ENCODE results near the gene CTAG1A.
"Not testable (repeated sequence)": the region's sequence is repeated elsewhere in the genome, so short reads cannot be mapped to it uniquely, and the experiment has no call there.

The CTAG1A gene

DNA sequence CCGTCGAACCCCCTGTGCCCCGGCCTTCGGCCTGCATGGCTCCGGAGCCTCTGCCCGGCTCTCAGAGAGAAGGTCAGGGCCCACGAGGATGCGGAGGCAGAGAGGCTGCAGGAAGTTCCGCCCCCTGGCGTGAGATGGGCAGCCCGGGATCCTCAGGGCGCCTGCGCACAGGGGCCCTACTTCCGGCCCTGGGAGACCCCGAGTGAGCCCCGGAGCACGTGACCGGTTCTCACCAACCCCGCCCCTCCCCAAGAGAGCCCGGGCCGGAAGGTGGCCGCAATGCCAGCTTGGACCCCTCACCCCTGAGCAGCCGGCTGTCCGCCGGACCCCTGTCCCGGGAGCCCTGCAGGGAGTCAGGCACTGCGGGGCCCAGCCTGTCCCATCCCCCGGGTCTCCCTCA is 34.2 kb downstream of the CTAG1A start, which contains the start of gene CTAG1B:
TSS of gene CTAG1B (minus strand) at position 101 of the 400 bp plus-strand sequence. CDS start at position 37, 64 bp downstream.
- not testable (repeated sequence) for DNase-seq (ENCODE audit: low spot score)

DNA sequence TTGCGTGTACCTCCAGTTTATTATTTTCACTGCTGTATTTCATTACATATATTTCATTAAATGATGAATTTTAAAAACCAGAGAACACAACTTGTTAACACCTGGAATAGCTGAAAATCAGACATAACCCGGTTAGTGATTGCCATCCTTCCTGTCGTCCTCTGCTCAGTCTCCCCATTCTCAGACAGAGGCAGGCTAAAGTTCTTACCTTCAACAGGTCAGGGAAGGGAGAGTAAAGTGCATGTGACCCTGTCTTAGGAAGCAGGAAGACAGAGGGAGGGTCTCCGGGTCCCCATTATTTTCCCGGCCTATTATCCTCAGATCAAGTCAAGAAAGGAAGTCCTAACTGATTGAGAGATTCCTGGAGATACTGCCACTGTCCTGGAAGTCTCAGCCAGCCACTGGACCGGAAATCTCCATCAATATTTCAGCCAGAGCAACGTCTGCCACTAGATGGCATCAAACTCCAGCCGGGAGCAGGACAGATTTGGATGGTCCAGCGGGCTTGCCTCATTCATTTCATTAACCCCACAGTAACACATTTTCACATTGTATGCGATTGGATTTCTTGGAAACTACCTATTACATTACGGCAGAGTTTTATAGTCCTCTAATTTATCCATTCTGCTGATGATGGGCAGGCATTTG is 36.0 kb downstream of the CTAG1A start:
- DNase-seq (ENCODE audit: low spot score): not testable (repeated sequence)

DNA sequence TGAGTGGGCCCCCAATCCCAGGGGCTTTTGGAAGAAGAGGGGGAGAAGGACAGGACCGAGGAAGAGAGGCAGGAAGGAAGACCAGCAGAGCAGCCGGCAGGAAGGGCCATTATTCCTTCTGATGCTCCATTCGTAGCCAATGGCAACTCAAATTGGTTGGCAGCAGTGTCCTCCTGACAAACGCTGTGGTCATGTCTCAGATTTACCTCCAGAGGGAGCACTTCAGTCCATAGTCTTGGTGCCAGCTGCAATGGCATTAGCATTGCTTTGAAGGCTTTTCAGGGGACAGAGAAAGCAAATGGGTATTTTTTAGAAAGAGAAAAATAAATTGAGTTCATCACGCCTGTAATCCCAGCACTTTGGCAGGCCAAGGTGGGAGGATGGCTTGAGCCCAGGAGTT is 44.0 kb downstream of the CTAG1A start:
- not testable (repeated sequence) for DNase-seq (ENCODE audit: low spot score)

DNA sequence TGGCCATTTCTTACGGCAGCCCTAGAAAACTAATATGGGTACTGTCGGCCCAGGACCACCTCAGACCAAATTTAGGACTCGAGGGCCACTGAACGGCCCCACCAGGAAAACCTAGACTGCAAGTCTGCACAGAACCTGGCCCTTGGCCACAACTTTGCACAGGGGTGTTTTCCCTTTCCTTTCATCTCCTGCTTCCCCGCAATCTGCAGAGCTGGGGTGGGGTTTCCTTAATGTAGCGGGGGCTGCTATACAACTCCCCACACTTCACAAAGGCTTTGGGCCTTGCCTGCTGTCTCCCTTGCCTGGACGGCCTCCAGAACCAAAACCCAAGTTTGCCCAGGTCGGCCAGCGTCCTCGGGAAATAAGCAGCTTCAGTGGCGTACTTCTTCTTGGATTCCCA is 46.0 kb downstream of the CTAG1A start:
- not testable (repeated sequence) for DNase-seq (ENCODE audit: low spot score)

DNA sequence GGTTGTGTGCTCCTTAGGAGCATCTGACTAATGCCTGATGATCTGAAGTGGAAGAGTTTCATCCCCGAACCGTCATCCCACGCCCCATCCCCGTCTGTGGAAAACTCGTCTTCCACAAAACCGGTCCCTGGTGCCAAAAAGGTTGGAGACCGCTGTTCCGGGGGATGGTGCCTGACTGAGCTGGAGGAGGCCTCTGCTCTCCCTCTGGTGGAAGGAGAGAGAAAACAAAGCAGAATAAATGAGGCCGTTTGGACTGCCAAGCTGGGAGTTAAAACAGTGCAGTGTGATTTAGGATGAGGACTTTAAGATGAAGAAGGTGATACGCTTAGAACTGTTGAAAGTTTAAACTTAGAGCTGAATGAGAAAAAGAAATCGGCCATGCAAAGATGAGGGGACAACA is 48.7 kb downstream of the CTAG1A start:
- DNase-seq (ENCODE audit: low spot score): not testable (repeated sequence)

Measured in hematopoietic multipotent progenitor cell treated with erythropoietin and hydrocortisone succinate and interleukin-3 and kit ligand, for 15 days (in vitro differentiated cells).